Psoas muscle (tissue), 8 donors: ENCODE results near the gene ACTR8. TPM values are rescaled to one million over a fixed set of nuclear protein-coding genes. Genes with fewer than 3 reads are reported as not detected.
A peak's percentile ranks its signal among the peaks of the same experiment; 100 is the strongest.

Source experiments
- ATAC-seq, 4 donors: fragments of 200-7000 bp; cut with Tn5 transposase; one replicate each; pipeline ENCODE4 v1.9.1; 2020; ENCODE audit warnings: moderate library complexity in 3 of 4, mild to moderate bottlenecking in 2 of 4
- DNase-seq, 2 donors: peaks; one replicate each; pipeline ENCODE4 v3.0.0-alpha.2; 2020
- H3K27ac ChIP-seq: fragments of 200-600 bp; one replicate; pipeline ENCODE4 v1.8.0; 2022
- H3K27me3 ChIP-seq, 3 donors: fragments of 200-600 bp in 1 of 3; one replicate each; pipeline versions ENCODE4 v1.6.1 to v1.8.0; 2013 to 2022; ENCODE audit warnings: low read length in 2 of 3, mild to moderate bottlenecking in 2 of 3, moderate library complexity in 1 of 3; ENCODE audit not compliant: insufficient read depth in 3 of 3
- H3K36me3 ChIP-seq, 2 donors: fragments of 200-600 bp in 1 of 2; one replicate each; pipeline versions ENCODE4 v1.6.1 to v1.8.0; 2013 to 2022; ENCODE audit warnings: low read depth in 1 of 2, mild to moderate bottlenecking in 1 of 2, moderate library complexity in 1 of 2; ENCODE audit not compliant: insufficient read depth in 1 of 2
- H3K4me1 ChIP-seq: fragments of 200-600 bp; one replicate; pipeline ENCODE4 v1.8.0; 2022
- H3K4me3 ChIP-seq: fragments of 200-600 bp; one replicate; pipeline ENCODE4 v1.8.0; 2022; ENCODE audit warnings: mild to moderate bottlenecking
- H3K9me3 ChIP-seq: fragments of 200-600 bp; one replicate; pipeline ENCODE4 v1.8.0; 2022
- CTCF ChIP-seq: fragments of 200-600 bp; IDR thresholded peaks from one replicate; pipeline ENCODE4 v1.8.0; 2022; ENCODE audit warnings: antibody characterized with exemption
- WGBS, 3 donors: extraction: QIAGEN DNeasy Blood & Tissue Kit; methylation state at CpG; one replicate each; pipeline versions ENCODE4 v1.1.6 to v1.1.7; 2013; 5-methylcytosine and 5-hydroxymethylcytosine counted together
- intact Hi-C, 2 donors: fragments of 100-400 bp; cut with DNase I; formaldehyde crosslinking; loops; one replicate each; pipeline versions ENCODE4 v1.11.0 to v1.14.2; 2022
- polyA plus RNA-seq, 3 donors: library from polyadenylated mRNA; stranded (reverse); fragments of 200-250 nt; gene quantifications; one replicate each; pipeline ENCODE4 v1.2.3, GENCODE V29; 2013
- total RNA-seq, 4 donors: library from RNA; stranded (reverse); fragmentation: NEBNext Ultra II Directional in 2 of 4; extraction: Animal tissue kit (Norgen Biotek cat#: 25700) in 2 of 4; gene quantifications; one replicate each; pipeline versions ENCODE4 v1.2.1 to v1.2.4, GENCODE V29; 2021 to 2023
- donor health status: healthy with polysubstance abuse.
- donor health status: DM: no; HTN: no; CAD: no; lungs with moderate emphysema.
- donor health status: Bipolar disorder and iron deficiency.
- donor health status: healthy.
- donor health status: DM: yes; HTN: yes; CAD: no.
- donor health status: DM: no; HTN: no; CAD: no.
- donor health status: DM: no; HTN: no; CAD: no.
- donor health status: DM: yes; HTN: yes; CAD: no.

ACTR8 gene
- total and polyA plus RNA-seq, 7 donors = 8.9 to 24.3 (median 15.2) TPM

GRCh38 chr3:53820756-53821580, 61.0 kb downstream of the ACTR8 start:
- Histone ChIP-seq H3K4me1 (peaks cover 14% of the 10 kb centered on the region), H3K4me3 (no peak overlapping the region), H3K27me3 (no peaks in the 10 kb centered on the region), H3K9me3 (no peaks in the 10 kb centered on the region), H3K27ac (peak overlapping the region; percentile 43), H3K36me3 (peaks cover 0 to 16% of the 10 kb centered on the region in 2 donors)
- DNase-seq = peak in 1 of 2 donors; percentile 40
- peak; percentile 66 to 83 (median 80) for ATAC-seq
- 61 to 71% (median 61%) methylated on average over 18 to 21 of the region's 21 CpGs for WGBS, 3 donors
- intact Hi-C loops = no loop called here
- no peak for TF ChIP-seq CTCF

- peaks cover 14% of the 10 kb centered on the region for H3K4me1 ChIP-seq
- 93 to 98% (median 97%) methylated on average over 5 of the region's 5 CpGs for WGBS, 3 donors
- no peak for TF ChIP-seq CTCF
- ATAC-seq (no peak), DNase-seq (no peak)
- H3K36me3 ChIP-seq = peaks cover 0 to 16% of the 10 kb centered on the region in 2 donors
- H3K9me3 ChIP-seq = no peaks in the 10 kb centered on the region
- H3K27me3 ChIP-seq = no peaks in the 10 kb centered on the region
- H3K4me3 ChIP-seq = no peak overlapping the region
- no peak overlapping the region for H3K27ac ChIP-seq
- intact Hi-C loops = no loop called here
Observed at GRCh38 chr3:53820084-53820483, 61.9 kb downstream of the ACTR8 start.

DNA sequence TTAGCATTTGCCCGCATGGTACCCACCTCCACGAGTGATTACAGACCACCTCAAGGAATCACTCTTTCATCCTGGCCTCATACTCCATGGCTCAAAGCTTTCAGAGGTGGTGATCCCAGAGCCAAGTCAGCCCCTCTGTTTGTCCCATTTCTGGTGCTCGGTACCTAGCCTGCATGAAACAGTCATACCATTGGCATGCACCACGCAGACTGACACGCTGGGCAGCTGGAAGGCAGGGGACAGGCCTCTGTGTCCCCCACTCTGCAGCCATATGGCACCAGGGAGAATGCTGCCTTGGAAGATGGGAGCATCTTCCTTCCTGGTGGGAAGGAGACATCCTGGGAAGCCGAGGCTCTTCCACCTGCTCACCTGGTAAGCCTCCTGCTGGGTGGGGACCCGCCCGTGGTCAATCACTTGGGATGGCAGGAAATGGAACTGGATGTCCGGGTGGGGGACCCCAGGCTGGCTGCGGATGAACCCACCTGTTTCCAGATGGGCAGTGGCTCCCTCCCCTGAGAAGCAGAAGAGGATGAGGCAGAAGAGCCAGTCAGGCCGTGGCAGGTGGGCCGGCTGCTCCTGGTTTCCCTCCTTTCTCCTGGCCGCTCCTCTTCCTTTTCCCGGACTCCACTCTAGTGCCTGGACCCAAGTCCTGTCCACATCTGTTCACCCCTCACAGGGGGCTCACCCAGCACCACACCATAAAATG, 62.6 kb downstream of the ACTR8 start:
- H3K9me3 ChIP-seq = no peaks in the 10 kb centered on the region
- H3K27ac ChIP-seq = no peak overlapping the region
- no peak for TF ChIP-seq CTCF
- H3K4me1 ChIP-seq = peaks cover 14% of the 10 kb centered on the region
- WGBS, 3 donors = 87 to 94% (median 91%) methylated on average over 11 to 14 of the region's 14 CpGs
- no peak overlapping the region for H3K4me3 ChIP-seq
- no peaks in the 10 kb centered on the region for H3K27me3 ChIP-seq
- ATAC-seq = no peak
- no peak for DNase-seq
- peaks cover 0 to 16% of the 10 kb centered on the region in 2 donors for H3K36me3 ChIP-seq
- intact Hi-C loops = no loop called here

DNA sequence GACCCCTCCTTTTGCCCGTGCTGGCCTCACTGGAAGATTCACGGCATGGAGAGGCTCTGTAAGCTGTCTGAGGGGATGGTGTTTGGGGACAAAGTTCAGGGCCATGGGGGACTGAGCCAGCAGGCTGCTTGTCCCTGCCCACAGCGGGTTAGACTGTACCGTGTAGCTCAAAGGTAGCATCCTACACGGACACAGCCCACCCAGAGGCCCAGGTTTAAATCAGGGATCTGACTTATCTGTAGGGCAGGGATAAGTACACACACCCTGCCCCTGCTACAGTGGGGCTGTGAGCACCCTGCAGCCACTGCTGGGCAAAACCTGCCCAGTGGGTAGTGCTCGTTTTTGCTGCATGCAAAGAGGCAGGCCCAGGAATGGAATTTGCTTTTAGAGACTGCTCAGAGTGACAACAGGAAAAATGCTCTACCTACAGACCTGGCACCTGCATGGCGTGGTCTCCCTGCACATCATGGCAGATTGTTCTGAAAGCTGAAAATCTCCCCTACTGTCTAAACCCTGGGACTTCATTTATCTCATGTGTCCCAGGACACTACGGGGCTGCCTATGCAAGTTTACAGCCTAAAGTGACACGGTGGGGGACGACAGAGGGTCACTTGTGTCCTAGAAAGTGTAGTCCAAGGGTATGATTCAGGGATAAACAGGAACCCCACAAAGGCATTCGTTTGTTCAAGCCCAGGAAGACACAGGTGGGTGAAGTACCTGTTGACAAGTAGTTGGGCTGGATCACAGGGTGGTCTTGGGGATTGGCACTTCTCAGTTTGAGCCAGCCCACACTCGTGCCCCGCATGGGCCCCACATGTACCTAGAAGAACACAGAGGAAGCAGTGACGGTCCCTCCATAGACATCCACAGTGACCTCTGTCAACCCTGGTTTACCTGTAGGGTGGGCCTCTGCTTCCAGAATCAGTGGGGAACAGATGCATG, 63.5 kb downstream of the ACTR8 start:
- H3K9me3 ChIP-seq = no peaks in the 10 kb centered on the region
- intact Hi-C loops = no loop called here
- no peak for DNase-seq
- peaks cover 0 to 16% of the 10 kb centered on the region in 2 donors for H3K36me3 ChIP-seq
- H3K4me1 ChIP-seq = peaks cover 14% of the 10 kb centered on the region
- no peak for TF ChIP-seq CTCF
- H3K27ac ChIP-seq = no peak overlapping the region
- H3K27me3 ChIP-seq = no peaks in the 10 kb centered on the region
- 88 to 90% (median 89%) methylated on average over 14 of the region's 14 CpGs for WGBS, 3 donors
- H3K4me3 ChIP-seq = no peak overlapping the region
- ATAC-seq = no peak
